Measurements from ENCODE around the gene MON2.
"Not testable (repeated sequence)": the region's sequence is repeated elsewhere in the genome, so short reads cannot be mapped to it uniquely, and the experiment has no call there.

The MON2 gene

GRCh38 chr12:62537551-62537950, 70.9 kb downstream of the MON2 start:
- H3K9ac ChIP-seq: no peak overlapping the region
- no peaks in the 10 kb centered on the region for H3K27me3 ChIP-seq
- H3K27ac ChIP-seq: no peak overlapping the region
- no peaks in the 10 kb centered on the region for H4K20me1 ChIP-seq
- no peak overlapping the region for H3K4me2 ChIP-seq
- peaks cover 54% of the 10 kb centered on the region for H3K36me3 ChIP-seq
- no peak for TF ChIP-seq Cebpa-rat (IDR thresholded peaks at IDR 0.05)
- H3K9me3 ChIP-seq: no peaks in the 10 kb centered on the region
- 0 out of 2 replicates have a peak, but pooled peaks cover 5% of the 10 kb centered on the region for H3K4me1 ChIP-seq
- H3K4me3 ChIP-seq: no peak overlapping the region

- H3K9ac ChIP-seq: no peak overlapping the region
- no peak overlapping the region for H3K4me2 ChIP-seq
- TF ChIP-seq Cebpa-rat (IDR thresholded peaks at IDR 0.05): no peak
- no peaks in the 10 kb centered on the region for H3K4me1 ChIP-seq
- no peak overlapping the region for H3K4me3 ChIP-seq
- no peaks in the 10 kb centered on the region for H4K20me1 ChIP-seq
- peaks cover 56% of the 10 kb centered on the region for H3K36me3 ChIP-seq
- H3K9me3 ChIP-seq: no peaks in the 10 kb centered on the region
- no peak overlapping the region for H3K27ac ChIP-seq
- H3K27me3 ChIP-seq: no peaks in the 10 kb centered on the region
Measured at GRCh38 chr12:62540354-62540753, 73.7 kb downstream of the MON2 start.

- H3K27me3 ChIP-seq: no peaks in the 10 kb centered on the region
- no peak for TF ChIP-seq Cebpa-rat (IDR thresholded peaks at IDR 0.05)
- no peaks in the 10 kb centered on the region for H3K4me1 ChIP-seq
- no peak overlapping the region for H3K9ac ChIP-seq
- H4K20me1 ChIP-seq: no peaks in the 10 kb centered on the region
- no peak overlapping the region for H3K4me3 ChIP-seq
- H3K36me3 ChIP-seq: peaks cover 53% of the 10 kb centered on the region
- no peak overlapping the region for H3K4me2 ChIP-seq
- H3K27ac ChIP-seq: no peak overlapping the region
- no peaks in the 10 kb centered on the region for H3K9me3 ChIP-seq
Measured at GRCh38 chr12:62542814-62543213, 76.2 kb downstream of the MON2 start.

GRCh38 chr12:62543324-62543723, 76.7 kb downstream of the MON2 start:
- TF ChIP-seq Cebpa-rat (IDR thresholded peaks at IDR 0.05): no peak
- Histone ChIP-seq H3K9me3 (no peaks in the 10 kb centered on the region), H3K27ac (no peak overlapping the region), H3K9ac (no peak overlapping the region), H3K36me3 (peaks cover 50% of the 10 kb centered on the region), H3K27me3 (no peaks in the 10 kb centered on the region), H3K4me3 (no peak overlapping the region), H3K4me2 (no peak overlapping the region), H3K4me1 (no peaks in the 10 kb centered on the region), H4K20me1 (no peaks in the 10 kb centered on the region)

- no peak for TF ChIP-seq Cebpa-rat (IDR thresholded peaks at IDR 0.05)
- no peak overlapping the region for H3K9ac ChIP-seq
- no peaks in the 10 kb centered on the region for H3K4me1 ChIP-seq
- H3K9me3 ChIP-seq: no peaks in the 10 kb centered on the region
- H3K4me2 ChIP-seq: no peak overlapping the region
- no peaks in the 10 kb centered on the region for H4K20me1 ChIP-seq
- H3K27me3 ChIP-seq: no peaks in the 10 kb centered on the region
- peaks cover 48% of the 10 kb centered on the region for H3K36me3 ChIP-seq
- H3K4me3 ChIP-seq: no peak overlapping the region
- no peak overlapping the region for H3K27ac ChIP-seq
Measured at GRCh38 chr12:62543741-62544140, 77.1 kb downstream of the MON2 start.

GRCh38 chr12:62552906-62553556, 86.4 kb downstream of the MON2 start:
- H3K4me1 ChIP-seq: no peaks in the 10 kb centered on the region
- TF ChIP-seq Cebpa-rat (IDR thresholded peaks at IDR 0.05): no peak
- no peak overlapping the region for H3K27ac ChIP-seq
- no peaks in the 10 kb centered on the region for H3K9me3 ChIP-seq
- H3K9ac ChIP-seq: no peak overlapping the region
- H3K36me3 ChIP-seq: peaks cover 69% of the 10 kb centered on the region
- no peak overlapping the region for H3K4me2 ChIP-seq
- H4K20me1 ChIP-seq: no peaks in the 10 kb centered on the region
- H3K4me3 ChIP-seq: no peak overlapping the region
- no peaks in the 10 kb centered on the region for H3K27me3 ChIP-seq

GRCh38 chr12:62559366-62559765, 92.7 kb downstream of the MON2 start:
- H4K20me1 ChIP-seq: not testable (repeated sequence)

GRCh38 chr12:62562846-62563245, 96.2 kb downstream of the MON2 start:
- Histone ChIP-seq H3K27ac (no peak overlapping the region), H3K9ac (no peak overlapping the region), H3K27me3 (no peaks in the 10 kb centered on the region), H3K9me3 (no peaks in the 10 kb centered on the region), H3K4me1 (no peaks in the 10 kb centered on the region), H3K36me3 (peaks cover 31% of the 10 kb centered on the region), H4K20me1 (no peaks in the 10 kb centered on the region), H3K4me2 (no peak overlapping the region), H3K4me3 (no peak overlapping the region)
- no peak for TF ChIP-seq Cebpa-rat (IDR thresholded peaks at IDR 0.05)

More at GRCh38 chr12:62559366-62559765, 92.7 kb downstream of the MON2 start:
- H3K9me3 ChIP-seq, H3K27me3 ChIP-seq, H3K4me3 ChIP-seq, H3K27ac ChIP-seq, H3K4me2 ChIP-seq, H3K4me1 ChIP-seq, H3K9ac ChIP-seq: not testable (repeated sequence)
- H3K36me3 ChIP-seq: peaks cover 51% of the 10 kb centered on the region

GRCh38 chr12:62575036-62575435, 108.4 kb downstream of the MON2 start:
- no peak overlapping the region for H3K27ac ChIP-seq
- no peak overlapping the region for H3K9ac ChIP-seq
- peaks cover 35% of the 10 kb centered on the region for H3K36me3 ChIP-seq
- no peaks in the 10 kb centered on the region for H4K20me1 ChIP-seq
- TF ChIP-seq Cebpa-rat (IDR thresholded peaks at IDR 0.05): no peak
- no peak overlapping the region for H3K4me2 ChIP-seq
- no peak overlapping the region for H3K4me3 ChIP-seq
- no peaks in the 10 kb centered on the region for H3K9me3 ChIP-seq
- H3K4me1 ChIP-seq: no peaks in the 10 kb centered on the region
- H3K27me3 ChIP-seq: no peaks in the 10 kb centered on the region

GRCh38 chr12:62576503-62576902, 109.9 kb downstream of the MON2 start:
- H3K4me2 ChIP-seq: no peak overlapping the region
- no peaks in the 10 kb centered on the region for H3K4me1 ChIP-seq
- H3K9me3 ChIP-seq: no peaks in the 10 kb centered on the region
- H3K27ac ChIP-seq: no peak overlapping the region
- H3K27me3 ChIP-seq: no peaks in the 10 kb centered on the region
- peaks cover 33% of the 10 kb centered on the region for H3K36me3 ChIP-seq
- no peak for TF ChIP-seq Cebpa-rat (IDR thresholded peaks at IDR 0.05)
- H3K9ac ChIP-seq: no peak overlapping the region
- no peak overlapping the region for H3K4me3 ChIP-seq
- no peaks in the 10 kb centered on the region for H4K20me1 ChIP-seq

- no peak for TF ChIP-seq Cebpa-rat (IDR thresholded peaks at IDR 0.05)
- Histone ChIP-seq H3K27ac (no peak overlapping the region), H3K9me3 (no peaks in the 10 kb centered on the region), H3K4me3 (no peak overlapping the region), H3K27me3 (no peaks in the 10 kb centered on the region), H3K9ac (no peak overlapping the region), H3K4me1 (no peaks in the 10 kb centered on the region), H3K4me2 (no peak overlapping the region), H4K20me1 (no peaks in the 10 kb centered on the region), H3K36me3 (peaks cover 24% of the 10 kb centered on the region)
Measured at GRCh38 chr12:62578726-62579125, 112.1 kb downstream of the MON2 start.
